Measurements from ENCODE around the gene ZNF488. TPM values are rescaled to one million over a fixed set of nuclear protein-coding genes. Genes with fewer than 3 reads are reported as not detected.
A peak's percentile ranks its signal among the peaks of the same experiment; 100 is the strongest.

The ZNF488 gene
- total RNA-seq, 1 donor from 2014 or later, result 0.41 TPM

- Histone ChIP-seq H3K36me3 (no peaks in the 10 kb centered on the region), H3K27ac (no peak overlapping the region)
- peak; percentile 60 for DNase-seq
These were observed 20.4 kb upstream of the ZNF488 start for GRCh38 chr10:47404446-47404845.

DNA sequence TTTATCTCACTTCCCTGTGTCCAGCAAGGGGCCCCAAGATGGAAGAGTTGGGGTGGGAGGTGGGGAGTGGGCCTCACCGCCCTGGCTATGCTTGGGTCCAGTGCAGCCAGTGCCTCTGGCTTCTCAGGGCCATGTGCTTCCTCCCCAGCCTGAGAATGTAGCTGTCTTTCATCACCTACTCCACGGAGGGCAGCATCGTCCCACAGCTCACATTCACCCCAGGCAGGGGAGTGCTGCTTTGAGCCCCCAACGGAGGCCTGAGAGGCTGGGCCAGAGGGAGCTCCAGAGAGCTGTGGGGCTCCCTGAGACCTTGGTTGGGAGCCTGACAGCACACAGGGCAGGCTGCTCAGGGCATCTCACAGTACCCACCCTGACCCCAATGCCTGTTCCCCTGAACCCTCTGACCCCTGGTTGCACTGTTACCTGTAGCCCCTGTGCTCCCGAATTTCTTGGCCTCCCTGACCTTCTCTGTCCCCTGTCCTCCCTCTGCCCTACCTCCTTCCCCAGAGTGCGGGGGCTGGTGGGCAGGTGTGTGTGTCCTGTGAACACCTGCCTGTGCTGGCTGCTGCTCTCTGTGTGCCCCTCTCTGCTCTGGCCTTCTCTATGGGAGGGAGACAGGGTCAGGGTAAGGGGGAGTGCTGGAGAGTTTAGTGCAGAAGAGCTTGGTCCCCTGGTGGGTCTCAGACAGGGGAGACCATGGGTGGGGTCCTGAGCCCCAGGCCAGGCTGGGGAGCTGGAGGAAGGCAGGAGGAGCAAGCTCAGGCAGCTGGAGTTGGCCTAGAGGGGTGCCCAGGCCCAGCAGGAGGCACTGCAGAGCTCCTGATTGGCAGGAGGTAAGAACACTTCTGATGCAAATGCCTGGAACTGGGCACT, 19.6 kb upstream of the ZNF488 start:
- no peaks in the 10 kb centered on the region for H3K27me3 ChIP-seq
- no peak for TF ChIP-seq CTCF (IDR thresholded peaks at IDR 0.05)
- ATAC-seq, result no peak
- intact Hi-C loops (cut with DNase I), result no loop called here
- H3K4me1 ChIP-seq, result peaks cover 11% of the 10 kb centered on the region
- H3K4me3 ChIP-seq, result no peak overlapping the region
- no peaks in the 10 kb centered on the region for H3K9me3 ChIP-seq
- H3K36me3 ChIP-seq, result no peaks in the 10 kb centered on the region
- peak; percentile 59 for DNase-seq
- no peak overlapping the region for H3K27ac ChIP-seq

More at GRCh38 chr10:47404446-47404845, 20.4 kb upstream of the ZNF488 start:
- H3K27me3 ChIP-seq, result no peaks in the 10 kb centered on the region
- H3K4me3 ChIP-seq, result no peak overlapping the region
- no peak for TF ChIP-seq CTCF (IDR thresholded peaks at IDR 0.05)
- no peaks in the 10 kb centered on the region for H3K9me3 ChIP-seq
- no peak for ATAC-seq
- intact Hi-C loops (cut with DNase I), result no loop called here
- H3K4me1 ChIP-seq, result peaks cover 11% of the 10 kb centered on the region

- no peaks in the 10 kb centered on the region for H3K27me3 ChIP-seq
- no peak for TF ChIP-seq CTCF (IDR thresholded peaks at IDR 0.05)
- H3K4me3 ChIP-seq, result no peak overlapping the region
- H3K4me1 ChIP-seq, result peaks cover 11% of the 10 kb centered on the region
- DNase-seq, result no peak
- H3K36me3 ChIP-seq, result no peaks in the 10 kb centered on the region
- H3K9me3 ChIP-seq, result no peaks in the 10 kb centered on the region
- no peak overlapping the region for H3K27ac ChIP-seq
- intact Hi-C loops (cut with DNase I), result no loop called here
- ATAC-seq, result peak; percentile 75
These were observed 18.7 kb upstream of the ZNF488 start for GRCh38 chr10:47402641-47403301.

- no peaks in the 10 kb centered on the region for H3K9me3 ChIP-seq
- no peak for ATAC-seq
- DNase-seq, result no peak
- no peak overlapping the region for H3K27ac ChIP-seq
- no peaks in the 10 kb centered on the region for H3K27me3 ChIP-seq
- H3K36me3 ChIP-seq, result no peaks in the 10 kb centered on the region
- H3K4me3 ChIP-seq, result no peak overlapping the region
- peaks cover 11% of the 10 kb centered on the region for H3K4me1 ChIP-seq
- intact Hi-C loops (cut with DNase I), result no loop called here
- no peak for TF ChIP-seq CTCF (IDR thresholded peaks at IDR 0.05)
These were observed 18.0 kb upstream of the ZNF488 start for GRCh38 chr10:47401874-47402640.

DNA sequence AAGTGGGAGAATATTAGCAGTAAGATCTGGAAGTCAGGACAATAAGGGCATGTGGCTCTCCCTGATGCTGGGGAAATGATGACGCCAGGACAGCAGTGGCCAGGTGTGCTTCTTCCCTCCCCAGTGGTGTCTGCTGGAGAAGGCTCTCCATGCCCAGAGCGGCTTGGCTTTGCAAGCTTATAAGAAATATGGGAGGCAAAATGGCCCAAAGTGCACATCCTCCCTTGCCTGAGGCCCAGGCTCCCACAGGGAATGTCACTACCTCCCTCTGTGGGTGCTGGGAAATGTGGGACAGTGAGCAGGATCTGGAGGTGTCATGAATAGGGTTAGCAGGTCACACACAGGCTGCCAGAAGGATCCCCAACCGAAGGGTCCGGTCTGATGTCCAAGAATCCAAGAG, 17.1 kb upstream of the ZNF488 start:
- H3K9me3 ChIP-seq, result no peaks in the 10 kb centered on the region
- H3K4me1 ChIP-seq, result peaks cover 11% of the 10 kb centered on the region
- H3K36me3 ChIP-seq, result no peaks in the 10 kb centered on the region
- no peaks in the 10 kb centered on the region for H3K27me3 ChIP-seq
- DNase-seq (no peak), ATAC-seq (no peak)
- no peak for TF ChIP-seq CTCF (IDR thresholded peaks at IDR 0.05)
- H3K27ac ChIP-seq, result no peak overlapping the region
- H3K4me3 ChIP-seq, result no peak overlapping the region
- intact Hi-C loops (cut with DNase I), result no loop called here

All from upper lobe of right lung (tissue), 1 donor.